ENCODE measurements around the gene NPHP4. TPM values are rescaled to one million over a fixed set of nuclear protein-coding genes. Genes with fewer than 3 reads are reported as not detected.

The NPHP4 gene
- 2.9 TPM for total RNA-seq (2013)
- polyA plus RNA-seq = 10 to 100 TPM in 1 of 3 donors, 1 to 10 TPM in 1, under 1 TPM in 1; 0.39 to 13.7 (median 1.2) TPM
- polyA minus RNA-seq = 4.0 and 8.0 TPM in 2 replicates
- 6.2 to 25.9 (median 11.9) reads per million in 11 experiments for total RNA-seq

DNA sequence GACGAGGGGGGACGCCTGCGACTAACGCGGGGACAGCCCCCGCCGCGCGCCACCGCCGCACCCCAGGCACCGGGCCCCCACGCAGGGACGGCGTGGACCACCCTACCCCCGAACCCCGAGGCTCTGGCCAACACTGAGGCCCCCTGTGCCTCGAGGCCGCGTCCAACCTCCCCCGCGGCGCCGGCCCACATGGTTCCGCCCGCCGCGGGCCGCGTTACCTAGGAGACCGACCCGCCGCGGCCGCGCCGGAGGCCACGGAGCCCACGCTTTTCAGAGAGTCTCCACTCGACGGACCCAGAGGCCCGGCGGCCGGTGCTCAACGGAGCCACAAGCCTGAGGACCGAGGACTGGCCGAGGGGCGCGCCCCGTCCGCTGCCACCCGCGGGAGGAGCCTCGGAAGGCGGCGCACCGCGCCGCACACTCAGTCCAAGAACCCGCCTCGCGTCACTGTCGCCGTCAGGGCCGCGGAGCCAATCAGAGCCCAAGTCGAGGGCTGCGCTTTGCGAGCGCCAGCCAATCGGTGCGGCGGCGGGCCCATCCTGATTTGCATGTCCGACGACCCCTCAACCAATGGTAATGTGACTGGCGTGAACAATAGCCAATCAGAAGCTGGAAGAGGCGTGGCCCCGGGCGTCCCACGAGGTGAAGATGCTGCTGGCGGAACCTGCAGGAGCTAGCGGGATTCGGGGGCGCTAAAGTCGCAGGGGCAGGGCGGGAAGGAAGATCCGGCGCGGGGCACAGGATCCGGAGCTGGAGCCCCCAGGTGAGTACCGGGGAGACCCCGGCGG is at the start of gene NPHP4:
TSS of gene NPHP4 (minus strand) at position 400 of the 788 bp plus-strand sequence. CDS start 6,136 bp downstream, outside the sequence.
- Mint-ChIP-seq H3K9me3 (peaks cover 0 to 2% (median 0%) of the 10 kb centered on the region in 7 donors), H3K27me3 (ENCODE audit: low read depth in 3 of 3) (peaks cover 0 to 1% (median 1%) of the 10 kb centered on the region in 3 donors), H3K36me3 (peaks cover 7 to 21% of the 10 kb centered on the region in 2 donors), H3K4me3 (peak within 1 kb of the TSS; percentile 85 to 92), H3K27ac (peak within 1 kb of the TSS; percentile 62 to 93 (median 90)), H3K4me1 (peaks cover 34% of the 10 kb centered on the region)
- peak; percentile 98 to 99 (median 99) for DNase-seq
- peak within 1 kb of the TSS; percentile 54 to 83 (median 57) for H3K4me3 ChIP-seq (replicated peaks in 1 of 3; ENCODE audit: low read depth in 2 of 3, low read length in 3 of 3)
- H3K27me3 ChIP-seq (ENCODE audit: control insufficient read depth in 2 of 2, insufficient read depth in 2 of 2, low read length in 2 of 2) = no peaks in the 10 kb centered on the region
- peaks cover 32 to 37% of the 10 kb centered on the region in 2 donors for H3K4me1 ChIP-seq (ENCODE audit: control insufficient read depth in 1 of 2, insufficient read depth in 2 of 2, low read length in 2 of 2)
- TF ChIP-seq, protein P1, sequence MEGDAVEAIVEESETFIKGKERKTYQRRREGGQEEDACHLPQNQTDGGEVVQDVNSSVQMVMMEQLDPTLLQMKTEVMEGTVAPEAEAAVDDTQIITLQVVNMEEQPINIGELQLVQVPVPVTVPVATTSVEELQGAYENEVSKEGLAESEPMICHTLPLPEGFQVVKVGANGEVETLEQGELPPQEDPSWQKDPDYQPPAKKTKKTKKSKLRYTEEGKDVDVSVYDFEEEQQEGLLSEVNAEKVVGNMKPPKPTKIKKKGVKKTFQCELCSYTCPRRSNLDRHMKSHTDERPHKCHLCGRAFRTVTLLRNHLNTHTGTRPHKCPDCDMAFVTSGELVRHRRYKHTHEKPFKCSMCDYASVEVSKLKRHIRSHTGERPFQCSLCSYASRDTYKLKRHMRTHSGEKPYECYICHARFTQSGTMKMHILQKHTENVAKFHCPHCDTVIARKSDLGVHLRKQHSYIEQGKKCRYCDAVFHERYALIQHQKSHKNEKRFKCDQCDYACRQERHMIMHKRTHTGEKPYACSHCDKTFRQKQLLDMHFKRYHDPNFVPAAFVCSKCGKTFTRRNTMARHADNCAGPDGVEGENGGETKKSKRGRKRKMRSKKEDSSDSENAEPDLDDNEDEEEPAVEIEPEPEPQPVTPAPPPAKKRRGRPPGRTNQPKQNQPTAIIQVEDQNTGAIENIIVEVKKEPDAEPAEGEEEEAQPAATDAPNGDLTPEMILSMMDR (IDR thresholded peaks at IDR 0.05) = no peak
- H2AFZ ChIP-seq (ENCODE audit: insufficient read depth, low read depth, low read length, poor library complexity, severe bottlenecking) = peak within 1 kb of the TSS; percentile 81
- WGBS (ENCODE audit: insufficient coverage) = under 1% methylated on average over 94 of the region's 94 CpGs
- peaks cover 31% of the 10 kb centered on the region for H3K79me2 ChIP-seq (ENCODE audit: insufficient read depth, low read length)
- H3K9ac ChIP-seq (ENCODE audit: insufficient read depth, low read length, poor library complexity, severe bottlenecking) = peak within 1 kb of the TSS; percentile 89
- H4K20me1 ChIP-seq (ENCODE audit: insufficient read depth, low read length) = peaks cover 43% of the 10 kb centered on the region
- intact Hi-C loops (cut with micrococcal nuclease) = loop anchor here (5.0 to 10.0 kb wide), 3 partner anchors 35 to 403 kb away; partner anchors contain the start of genes ACOT7 (in 1 of the 2) and RPL22 (in 1 of the 2)
- H3K4me2 ChIP-seq (replicated peaks; ENCODE audit: extremely low read depth, low read length, poor library complexity, severe bottlenecking) = peak within 1 kb of the TSS; percentile 95
- H3K9me3 ChIP-seq (replicated peaks in 1 of 2; ENCODE audit: control insufficient read depth in 1 of 2, insufficient read depth in 1 of 2, low read length in 2 of 2) = no peaks in the 10 kb centered on the region
- peaks cover 14 to 15% of the 10 kb centered on the region in 2 donors for H3K36me3 ChIP-seq (replicated peaks in 1 of 2; ENCODE audit: control insufficient read depth in 1 of 2, insufficient read depth in 2 of 2, low read length in 2 of 2)
- H3K27ac ChIP-seq (ENCODE audit: low read depth in 1 of 2, low read length in 2 of 2) = peak within 1 kb of the TSS; percentile 58 to 92

DNA sequence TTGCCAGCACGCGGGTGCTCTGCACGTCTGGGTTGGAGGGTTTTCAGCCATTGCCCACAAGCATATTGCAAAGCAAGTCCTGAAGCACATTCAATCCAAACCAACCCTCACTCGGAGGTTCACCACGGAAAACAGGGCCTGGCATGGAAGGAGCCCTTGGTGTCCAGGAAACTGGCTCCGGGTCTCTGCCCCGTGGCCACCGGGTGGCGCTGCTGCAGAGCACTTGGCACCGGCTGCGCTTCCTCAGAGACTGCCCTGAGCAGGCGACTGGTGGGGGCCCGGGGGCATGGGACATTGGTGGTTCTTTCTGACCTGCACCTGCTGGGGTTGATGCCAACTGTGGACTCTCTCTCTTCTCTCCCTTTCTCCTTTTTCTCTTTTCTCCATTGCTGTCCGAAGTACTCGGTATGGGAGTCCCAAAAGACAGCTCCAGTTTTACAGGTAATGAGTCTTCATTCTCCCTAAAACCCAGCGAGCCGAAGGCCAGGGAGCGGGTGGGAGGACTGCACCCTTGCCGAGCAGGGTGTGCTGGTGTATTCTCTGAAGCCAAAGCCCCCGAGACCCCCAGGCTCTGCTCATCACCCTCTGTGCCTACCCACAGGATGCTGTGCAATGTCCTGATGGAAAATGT is 49.3 kb upstream of the NPHP4 start:
- H3K4me2 ChIP-seq (replicated peaks; ENCODE audit: extremely low read depth, low read length, poor library complexity, severe bottlenecking) = no peak overlapping the region
- no peaks in the 10 kb centered on the region for H3K27me3 ChIP-seq (ENCODE audit: control insufficient read depth in 2 of 2, insufficient read depth in 2 of 2, low read length in 2 of 2)
- Mint-ChIP-seq H3K4me3 (no peak overlapping the region), H3K36me3 (peaks cover 49 to 92% of the 10 kb centered on the region in 2 donors), H3K9me3 (no peaks in the 10 kb centered on the region), H3K4me1 (peaks cover 11% of the 10 kb centered on the region), H3K27me3 (ENCODE audit: low read depth in 3 of 3) (no peaks in the 10 kb centered on the region), H3K27ac (no peak overlapping the region)
- peak overlapping the region in 1 of 2 donors; percentile 26 for H3K27ac ChIP-seq (ENCODE audit: low read depth in 1 of 2, low read length in 2 of 2)
- intact Hi-C loops (cut with micrococcal nuclease) = no loop called here
- H3K9me3 ChIP-seq (replicated peaks in 1 of 2; ENCODE audit: control insufficient read depth in 1 of 2, insufficient read depth in 1 of 2, low read length in 2 of 2) = no peaks in the 10 kb centered on the region
- H3K9ac ChIP-seq (ENCODE audit: insufficient read depth, low read length, poor library complexity, severe bottlenecking) = no peak overlapping the region
- DNase-seq = peak in 1 of 3 donors; percentile 20
- peaks cover 100% of the 10 kb centered on the region for H4K20me1 ChIP-seq (ENCODE audit: insufficient read depth, low read length)
- no peak overlapping the region for H3K4me3 ChIP-seq (replicated peaks in 1 of 3; ENCODE audit: low read depth in 2 of 3, low read length in 3 of 3)
- no peaks in the 10 kb centered on the region for H3K4me1 ChIP-seq (ENCODE audit: control insufficient read depth in 1 of 2, insufficient read depth in 2 of 2, low read length in 2 of 2)
- H2AFZ ChIP-seq (ENCODE audit: insufficient read depth, low read depth, low read length, poor library complexity, severe bottlenecking) = no peak overlapping the region
- peaks cover 88 to 95% of the 10 kb centered on the region in 2 donors for H3K36me3 ChIP-seq (replicated peaks in 1 of 2; ENCODE audit: control insufficient read depth in 1 of 2, insufficient read depth in 2 of 2, low read length in 2 of 2)
- TF ChIP-seq, protein P1 (IDR thresholded peaks at IDR 0.05) = peak; percentile 80
- WGBS (ENCODE audit: insufficient coverage) = 74% methylated on average over 12 of the region's 20 CpGs
- peaks cover 92% of the 10 kb centered on the region for H3K79me2 ChIP-seq (ENCODE audit: insufficient read depth, low read length)
